ENCODE data around the gene COX19.

COX19 gene

DNA sequence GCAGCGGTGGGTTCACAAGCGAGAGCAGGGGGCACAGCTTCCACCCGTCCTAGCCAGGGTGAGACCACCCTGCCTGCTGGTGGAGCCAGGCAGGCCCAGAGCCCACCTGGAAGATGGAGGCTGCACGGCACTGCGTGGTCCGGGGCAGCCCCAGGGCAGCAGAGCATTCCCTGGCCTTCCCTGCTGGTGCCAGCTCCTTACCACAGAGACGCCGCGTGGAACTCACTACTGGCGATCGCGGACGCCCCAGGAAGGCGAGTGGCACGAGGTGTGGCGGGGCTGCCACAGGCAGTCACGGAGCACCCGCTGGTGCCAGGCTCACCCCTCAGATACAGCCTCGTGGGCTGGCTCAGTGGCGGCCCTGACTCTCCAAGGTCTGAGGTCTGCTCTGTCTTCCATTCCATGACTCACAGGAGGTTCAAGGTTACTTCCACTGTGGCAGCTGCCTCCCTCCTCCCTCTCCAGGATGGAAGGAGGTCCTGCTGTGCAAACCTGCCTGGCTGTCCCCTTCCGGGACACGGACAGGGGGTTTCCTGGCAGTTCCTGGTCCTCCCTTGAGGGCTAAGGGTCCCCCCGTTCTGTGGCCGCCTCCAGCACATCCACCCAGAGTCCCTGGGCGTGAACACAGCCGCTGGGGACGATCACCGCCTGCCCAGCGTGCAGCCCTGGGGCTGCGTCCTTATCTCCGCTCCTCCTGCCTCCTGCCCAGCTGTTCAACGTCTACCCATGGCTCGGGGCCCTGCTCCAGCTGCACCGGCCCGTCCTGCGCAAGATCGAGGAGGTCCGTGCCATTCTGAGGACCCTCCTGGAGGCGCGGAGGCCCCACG lies 10.8 kb upstream of the COX19 start:
- TF ChIP-seq, protein P1, sequence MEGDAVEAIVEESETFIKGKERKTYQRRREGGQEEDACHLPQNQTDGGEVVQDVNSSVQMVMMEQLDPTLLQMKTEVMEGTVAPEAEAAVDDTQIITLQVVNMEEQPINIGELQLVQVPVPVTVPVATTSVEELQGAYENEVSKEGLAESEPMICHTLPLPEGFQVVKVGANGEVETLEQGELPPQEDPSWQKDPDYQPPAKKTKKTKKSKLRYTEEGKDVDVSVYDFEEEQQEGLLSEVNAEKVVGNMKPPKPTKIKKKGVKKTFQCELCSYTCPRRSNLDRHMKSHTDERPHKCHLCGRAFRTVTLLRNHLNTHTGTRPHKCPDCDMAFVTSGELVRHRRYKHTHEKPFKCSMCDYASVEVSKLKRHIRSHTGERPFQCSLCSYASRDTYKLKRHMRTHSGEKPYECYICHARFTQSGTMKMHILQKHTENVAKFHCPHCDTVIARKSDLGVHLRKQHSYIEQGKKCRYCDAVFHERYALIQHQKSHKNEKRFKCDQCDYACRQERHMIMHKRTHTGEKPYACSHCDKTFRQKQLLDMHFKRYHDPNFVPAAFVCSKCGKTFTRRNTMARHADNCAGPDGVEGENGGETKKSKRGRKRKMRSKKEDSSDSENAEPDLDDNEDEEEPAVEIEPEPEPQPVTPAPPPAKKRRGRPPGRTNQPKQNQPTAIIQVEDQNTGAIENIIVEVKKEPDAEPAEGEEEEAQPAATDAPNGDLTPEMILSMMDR (IDR thresholded peaks at IDR 0.05; ENCODE audit: insufficient read depth, low read length, poor library complexity, severe bottlenecking), result no peak
- Histone ChIP-seq H3K36me3 (ENCODE audit: control insufficient read depth, insufficient read depth, low read length) (no peaks in the 10 kb centered on the region), H3K4me3 (replicated peaks; ENCODE audit: low read depth, low read length) (no peak overlapping the region), H3K27me3 (replicated peaks; ENCODE audit: control insufficient read depth, insufficient read depth, low read length) (no peaks in the 10 kb centered on the region; the same call in 1 of the 2 replicates)
- no peak for DNase-seq (ENCODE audit: extremely low read depth, insufficient read length)

- H3K27me3 ChIP-seq (replicated peaks; ENCODE audit: control insufficient read depth, insufficient read depth, low read length), result no peaks in the 10 kb centered on the region; the same call in 1 of the 2 replicates
- no peak for DNase-seq (ENCODE audit: extremely low read depth, insufficient read length)
- TF ChIP-seq, protein P1 (IDR thresholded peaks at IDR 0.05; ENCODE audit: insufficient read depth, low read length, poor library complexity, severe bottlenecking), result no peak
- no peak overlapping the region for H3K4me3 ChIP-seq (replicated peaks; ENCODE audit: low read depth, low read length)
- H3K36me3 ChIP-seq (ENCODE audit: control insufficient read depth, insufficient read depth, low read length), result no peaks in the 10 kb centered on the region
Measured at GRCh38 chr7:985127-985416, 9.7 kb upstream of the COX19 start.

DNA sequence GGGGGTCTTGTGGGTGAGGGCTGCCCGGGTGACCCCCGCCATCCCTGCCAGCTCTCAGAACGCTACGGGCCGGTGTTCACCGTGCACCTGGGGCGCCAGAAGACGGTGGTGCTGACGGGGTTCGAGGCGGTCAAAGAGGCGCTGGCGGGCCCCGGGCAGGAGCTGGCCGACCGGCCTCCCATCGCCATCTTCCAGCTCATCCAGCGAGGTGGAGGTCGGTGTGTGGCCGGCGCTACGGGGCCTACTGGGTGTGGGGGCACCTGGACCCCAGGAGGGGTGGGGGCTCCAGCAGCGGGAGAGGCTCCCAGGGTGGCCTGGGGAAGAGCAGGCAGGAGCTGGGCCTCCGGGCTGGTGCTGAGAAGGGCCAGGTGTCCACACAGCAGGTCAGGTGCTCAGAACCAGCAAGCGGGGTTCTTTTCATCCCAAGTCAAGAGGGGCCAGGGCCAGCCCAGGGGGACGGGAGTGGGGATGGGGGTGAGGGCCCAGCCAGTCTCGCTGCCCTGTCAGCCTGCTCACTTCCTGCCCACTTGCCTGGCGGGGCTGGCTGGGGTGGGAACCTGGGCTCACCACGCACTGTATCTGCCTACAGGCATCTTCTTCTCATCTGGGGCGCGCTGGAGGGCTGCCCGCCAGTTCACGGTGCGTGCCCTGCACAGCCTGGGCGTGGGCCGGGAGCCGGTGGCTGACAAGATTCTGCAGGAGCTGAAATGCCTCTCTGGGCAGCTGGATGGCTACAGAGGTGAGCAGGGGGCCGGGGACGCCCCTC lies 9.2 kb upstream of the COX19 start:
- DNase-seq (ENCODE audit: extremely low read depth, insufficient read length), result no peak
- no peaks in the 10 kb centered on the region; the same call in 1 of the 2 replicates for H3K27me3 ChIP-seq (replicated peaks; ENCODE audit: control insufficient read depth, insufficient read depth, low read length)
- TF ChIP-seq, protein P1 (IDR thresholded peaks at IDR 0.05; ENCODE audit: insufficient read depth, low read length, poor library complexity, severe bottlenecking), result no peak

GRCh38 chr7:983616-984071 lies 8.3 kb upstream of the COX19 start:
- TF ChIP-seq, protein P1 (IDR thresholded peaks at IDR 0.05; ENCODE audit: insufficient read depth, low read length, poor library complexity, severe bottlenecking), result no peak
- Histone ChIP-seq H3K4me3 (replicated peaks; ENCODE audit: low read depth, low read length) (no peak overlapping the region), H3K36me3 (ENCODE audit: control insufficient read depth, insufficient read depth, low read length) (no peaks in the 10 kb centered on the region), H3K27me3 (replicated peaks; ENCODE audit: control insufficient read depth, insufficient read depth, low read length) (no peaks in the 10 kb centered on the region; the same call in 1 of the 2 replicates)
- DNase-seq (ENCODE audit: extremely low read depth, insufficient read length), result no peak

More for the DNA sequence above, 9.2 kb upstream of the COX19 start:
- Histone ChIP-seq H3K4me3 (replicated peaks; ENCODE audit: low read depth, low read length) (no peak overlapping the region), H3K36me3 (ENCODE audit: control insufficient read depth, insufficient read depth, low read length) (no peaks in the 10 kb centered on the region)

- Histone ChIP-seq H3K36me3 (ENCODE audit: control insufficient read depth, insufficient read depth, low read length) (no peaks in the 10 kb centered on the region), H3K27me3 (replicated peaks; ENCODE audit: control insufficient read depth, insufficient read depth, low read length) (no peaks in the 10 kb centered on the region; the same call in 1 of the 2 replicates), H3K4me3 (replicated peaks; ENCODE audit: low read depth, low read length) (no peak within 1 kb of the TSS)
- no peak for DNase-seq (ENCODE audit: extremely low read depth, insufficient read length)
- TF ChIP-seq, protein P1 (IDR thresholded peaks at IDR 0.05; ENCODE audit: insufficient read depth, low read length, poor library complexity, severe bottlenecking), result no peak
Measured at GRCh38 chr7:983004-983615, 7.8 kb upstream of the COX19 start, which contains the start of gene CYP2W1. Gene CYP2W1 (plus strand): TSS chr7:983181. CDS start chr7:983212, 31 bp downstream.

Measured in GM06990 (cell line).